Measurements from ENCODE around the gene IL27RA. TPM values are rescaled to one million over a fixed set of nuclear protein-coding genes. Genes with fewer than 3 reads are reported as not detected.

The IL27RA gene
- total RNA-seq, 1 experiment from 2014 or later, result 13.6 TPM

DNA sequence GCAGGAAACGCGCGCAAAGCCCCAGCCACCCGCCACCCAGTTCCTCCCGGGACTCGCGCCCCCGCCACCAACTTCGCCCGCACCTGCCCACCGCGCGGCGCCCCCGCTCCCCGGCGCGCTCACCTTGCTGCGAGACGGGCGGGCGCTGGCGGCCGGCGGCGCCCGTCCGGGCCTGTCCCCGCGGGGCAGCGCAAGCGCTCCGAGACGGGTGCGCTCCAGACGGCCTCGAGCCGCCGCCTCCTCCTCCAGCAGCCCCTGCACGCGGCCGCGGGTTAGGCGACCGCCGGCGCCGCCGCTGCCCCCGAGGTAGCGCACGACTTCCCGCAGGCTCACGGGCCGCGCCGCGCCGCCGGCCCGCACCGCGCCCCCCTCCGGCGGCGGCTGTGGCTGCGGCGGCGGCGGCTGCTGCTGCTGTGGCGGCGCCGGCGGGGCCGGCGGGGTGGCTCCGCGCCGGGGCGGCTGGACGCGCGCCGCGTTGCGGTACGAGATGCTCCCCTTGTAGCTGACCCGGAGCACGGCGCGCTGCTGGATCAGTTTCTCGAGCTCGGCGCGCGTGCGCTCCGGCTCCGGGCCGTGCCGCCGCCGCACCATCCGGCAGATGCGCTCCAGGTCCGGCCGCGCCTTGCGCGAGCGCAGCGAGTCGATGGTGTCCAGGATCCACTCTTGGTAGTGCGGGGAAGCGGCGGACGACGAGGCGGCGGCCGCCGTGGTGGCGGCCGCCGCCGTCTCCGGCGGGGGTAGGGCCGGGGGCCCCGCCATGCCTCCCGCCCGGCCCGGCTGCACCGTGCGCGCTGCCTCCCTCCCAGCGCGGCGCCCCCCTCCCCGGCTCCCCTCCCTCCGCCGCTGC lies 58.3 kb downstream of the IL27RA start:
- Histone ChIP-seq H3K79me2 (ENCODE audit: insufficient read depth, low read length) (no peaks in the 10 kb centered on the region), H3K18ac (ENCODE audit: insufficient read length, low read depth, low read length) (no peak overlapping the region), H2BK20ac (ENCODE audit: low read depth, low read length, poor library complexity, severe bottlenecking) (no peak overlapping the region), H4K5ac (ENCODE audit: insufficient read length, low read depth, low read length) (no peak overlapping the region), H3K4me2 (ENCODE audit: insufficient read depth, insufficient read length, low read length) (peak overlapping the region; percentile 56), H2AK5ac (ENCODE audit: insufficient read length, low read length) (no peak overlapping the region), H3K27me3 (ENCODE audit: insufficient read depth, low read length) (no peaks in the 10 kb centered on the region), H2BK15ac (ENCODE audit: low read depth, low read length) (no peak overlapping the region), H3K4me1 (ENCODE audit: insufficient read depth, low read length) (no peaks in the 10 kb centered on the region), H3K27ac (ENCODE audit: insufficient read length, low read depth, low read length) (no peak overlapping the region), H3T11ph (ENCODE audit: low read length) (no peak overlapping the region), H3K14ac (ENCODE audit: insufficient read depth, low read length) (no peak overlapping the region), H3K9ac (ENCODE audit: extremely low read depth, insufficient read length, low read length) (no peak overlapping the region), H2BK120ac (ENCODE audit: low read depth, low read length, poor library complexity, severe bottlenecking) (no peak overlapping the region), H3K23me2 (ENCODE audit: insufficient read length, low read depth, low read length, poor library complexity, severe bottlenecking) (peaks cover 8% of the 10 kb centered on the region), H4K91ac (ENCODE audit: insufficient read length, low read depth, low read length) (no peak overlapping the region), H2AFZ (ENCODE audit: low read length) (no peak overlapping the region), H2BK5ac (ENCODE audit: insufficient read length, low read length) (no peak overlapping the region), H3K9me3 (ENCODE audit: control insufficient read depth, low read depth, low read length) (peaks cover 6% of the 10 kb centered on the region), H3K56ac (ENCODE audit: insufficient read length, low read depth, low read length) (no peak overlapping the region), H2BK12ac (ENCODE audit: insufficient read length, low read depth, low read length) (no peak overlapping the region), H4K8ac (replicated peaks; ENCODE audit: insufficient read length, low read depth, low read length) (no peak overlapping the region), H3K4ac (ENCODE audit: low read depth, low read length) (no peak overlapping the region), H4K20me1 (ENCODE audit: control insufficient read depth, insufficient read depth, insufficient read length) (no peaks in the 10 kb centered on the region), H3K23ac (ENCODE audit: insufficient read length, low read depth, low read length) (no peak overlapping the region), H3K79me1 (ENCODE audit: insufficient read depth, low read depth, low read length, poor library complexity, severe bottlenecking) (no peaks in the 10 kb centered on the region)
- Mint-ChIP-seq H3K9me3 (peaks cover 13 to 15% of the 10 kb centered on the region in 2 experiments), H3K36me3 (ENCODE audit: insufficient read depth in 1 of 3, low read depth in 3 of 3) (peaks cover 17 to 36% (median 29%) of the 10 kb centered on the region in 3 experiments), H3K4me3 (peak overlapping the region; percentile 78 to 87), H3K27me3 (ENCODE audit: low read depth) (peaks cover 21% of the 10 kb centered on the region), H3K27ac (no peak overlapping the region; a peak in 1 of 7 replicates), H3K4me1 (peaks cover 12% of the 10 kb centered on the region in 2 experiments)
- TF ChIP-seq, protein P1, sequence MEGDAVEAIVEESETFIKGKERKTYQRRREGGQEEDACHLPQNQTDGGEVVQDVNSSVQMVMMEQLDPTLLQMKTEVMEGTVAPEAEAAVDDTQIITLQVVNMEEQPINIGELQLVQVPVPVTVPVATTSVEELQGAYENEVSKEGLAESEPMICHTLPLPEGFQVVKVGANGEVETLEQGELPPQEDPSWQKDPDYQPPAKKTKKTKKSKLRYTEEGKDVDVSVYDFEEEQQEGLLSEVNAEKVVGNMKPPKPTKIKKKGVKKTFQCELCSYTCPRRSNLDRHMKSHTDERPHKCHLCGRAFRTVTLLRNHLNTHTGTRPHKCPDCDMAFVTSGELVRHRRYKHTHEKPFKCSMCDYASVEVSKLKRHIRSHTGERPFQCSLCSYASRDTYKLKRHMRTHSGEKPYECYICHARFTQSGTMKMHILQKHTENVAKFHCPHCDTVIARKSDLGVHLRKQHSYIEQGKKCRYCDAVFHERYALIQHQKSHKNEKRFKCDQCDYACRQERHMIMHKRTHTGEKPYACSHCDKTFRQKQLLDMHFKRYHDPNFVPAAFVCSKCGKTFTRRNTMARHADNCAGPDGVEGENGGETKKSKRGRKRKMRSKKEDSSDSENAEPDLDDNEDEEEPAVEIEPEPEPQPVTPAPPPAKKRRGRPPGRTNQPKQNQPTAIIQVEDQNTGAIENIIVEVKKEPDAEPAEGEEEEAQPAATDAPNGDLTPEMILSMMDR (conservative IDR thresholded peaks at IDR 0.05), result peak; percentile 12; the same call in 1 of the 3 replicates
- no peak for DNase-seq
- WGBS (ENCODE audit: extremely low coverage, insufficient read length, low lambda C conversion rate), result no CpG with 5 or more reads among the region's 142 CpGs
